ENCODE data around the gene KCNMA1. TPM values are rescaled to one million over a fixed set of nuclear protein-coding genes. Genes with fewer than 3 reads are reported as not detected.
A peak's percentile ranks its signal among the peaks of the same experiment; 100 is the strongest.

The KCNMA1 gene
- total RNA-seq, 2 donors from 2014 or later = 29.1 to 37.9 TPM

- no peak for DNase-seq (ENCODE audit: low spot score)
- intact Hi-C loops (cut with DNase I) = loop anchor here (5.0 kb wide), 3 partner anchors 112 to 217 kb away; no protein-coding TSS in a partner anchor
- Histone ChIP-seq H3K4me3 (no peak overlapping the region), H3K36me3 (no peaks in the 10 kb centered on the region), H3K9me3 (no peaks in the 10 kb centered on the region), H3K4me1 (replicated peaks) (no peaks in the 10 kb centered on the region), H3K27ac (peak overlapping the region; percentile 25 to 32), H3K27me3 (replicated peaks; ENCODE audit: insufficient read depth) (no peaks in the 10 kb centered on the region)
- no peak for TF ChIP-seq CTCF (IDR thresholded peaks at IDR 0.05)
- no peak for TF ChIP-seq POLR2A (IDR thresholded peaks at IDR 0.05)
- no peak for TF ChIP-seq POLR2AphosphoS5 (IDR thresholded peaks at IDR 0.05)
- WGBS = 96% methylated on average over 2 of the region's 2 CpGs
Measured at GRCh38 chr10:77175631-77176222, 461.9 kb downstream of the KCNMA1 start.

- Histone ChIP-seq H3K9me3 (no peaks in the 10 kb centered on the region), H3K36me3 (no peaks in the 10 kb centered on the region), H3K27me3 (replicated peaks; ENCODE audit: insufficient read depth) (no peaks in the 10 kb centered on the region), H3K4me3 (no peak overlapping the region), H3K4me1 (replicated peaks) (no peaks in the 10 kb centered on the region), H3K27ac (no peak overlapping the region)
- intact Hi-C loops (cut with DNase I) = loop anchor here (2.0 to 5.0 kb wide), 2 partner anchors 303 to 467 kb away; no protein-coding TSS in a partner anchor
- 32% methylated on average over 4 of the region's 4 CpGs for WGBS
- TF ChIP-seq POLR2AphosphoS5 (IDR thresholded peaks at IDR 0.05) = peak; percentile 23
- no peak for TF ChIP-seq POLR2A (IDR thresholded peaks at IDR 0.05)
- peak; percentile 85 to 94 (median 90) for TF ChIP-seq CTCF (IDR thresholded peaks at IDR 0.05)
- DNase-seq (ENCODE audit: low spot score) = peak; percentile 67
Measured at GRCh38 chr10:77173615-77174461, 463.8 kb downstream of the KCNMA1 start.

GRCh38 chr10:77172086-77172485 lies 465.5 kb downstream of the KCNMA1 start:
- no peak overlapping the region for H3K4me3 ChIP-seq
- no peaks in the 10 kb centered on the region for H3K4me1 ChIP-seq (replicated peaks)
- WGBS = 93% methylated on average over 4 of the region's 4 CpGs
- intact Hi-C loops (cut with DNase I) = loop anchor here (2.0 to 5.0 kb wide), 2 partner anchors 305 to 469 kb away; no protein-coding TSS in a partner anchor
- no peak for DNase-seq (ENCODE audit: low spot score)
- H3K27me3 ChIP-seq (replicated peaks; ENCODE audit: insufficient read depth) = no peaks in the 10 kb centered on the region
- TF ChIP-seq POLR2A (IDR thresholded peaks at IDR 0.05) (no peak), POLR2AphosphoS5 (IDR thresholded peaks at IDR 0.05) (no peak), CTCF (IDR thresholded peaks at IDR 0.05) (no peak)
- no peak overlapping the region for H3K27ac ChIP-seq
- H3K36me3 ChIP-seq = no peaks in the 10 kb centered on the region
- no peaks in the 10 kb centered on the region for H3K9me3 ChIP-seq

- no peak overlapping the region for H3K4me3 ChIP-seq
- no peak overlapping the region for H3K27ac ChIP-seq
- H3K4me1 ChIP-seq (replicated peaks) = no peaks in the 10 kb centered on the region
- H3K27me3 ChIP-seq (replicated peaks; ENCODE audit: insufficient read depth) = no peaks in the 10 kb centered on the region
- intact Hi-C loops (cut with DNase I) = loop anchor here (2.0 kb wide), 1 partner anchor 542 kb away; no protein-coding TSS in a partner anchor
- H3K9me3 ChIP-seq = no peaks in the 10 kb centered on the region
- 12% methylated on average over 2 of the region's 2 CpGs for WGBS
- H3K36me3 ChIP-seq = no peaks in the 10 kb centered on the region
- DNase-seq (ENCODE audit: low spot score) = no peak
- TF ChIP-seq CTCF (IDR thresholded peaks at IDR 0.05) (no peak), POLR2AphosphoS5 (IDR thresholded peaks at IDR 0.05) (no peak), POLR2A (IDR thresholded peaks at IDR 0.05) (no peak)
Measured at GRCh38 chr10:77168861-77169260, 468.7 kb downstream of the KCNMA1 start.
